Upper lobe of left lung (tissue), 6 donors: ENCODE results near the gene MZF1. TPM values are rescaled to one million over a fixed set of nuclear protein-coding genes. Genes with fewer than 3 reads are reported as not detected.

Experiments
- ATAC-seq, 2 donors: fragments of 200-7000 bp; cut with Tn5 transposase; one replicate each; pipeline ENCODE4 v1.9.1; 2022; ENCODE audit warnings: mild to moderate bottlenecking in 2 of 2, moderate library complexity in 2 of 2; ENCODE audit not compliant: low FRiP score in 2 of 2
- DNase-seq, 2 donors: peaks; one replicate each; pipeline ENCODE4 v3.0.0-alpha.2; 2019 to 2020
- H3K27ac ChIP-seq, 4 donors: fragments of 200-600 bp; sonication (generic); one replicate each; pipeline ENCODE4 v1.5.1; 2016 to 2019
- H3K27me3 ChIP-seq, 4 donors: fragments of 200-600 bp; sonication (generic); one replicate each; pipeline ENCODE4 v1.5.1; 2017 to 2019
- H3K36me3 ChIP-seq, 4 donors: fragments of 200-600 bp; sonication (generic); one replicate each; pipeline ENCODE4 v1.5.1; 2016 to 2019
- H3K4me1 ChIP-seq, 4 donors: fragments of 200-600 bp; sonication (generic); one replicate each; pipeline ENCODE4 v1.5.1; 2018 to 2019
- H3K4me3 ChIP-seq, 4 donors: fragments of 200-600 bp; sonication (generic); one replicate each; pipeline ENCODE4 v1.5.1; 2017 to 2019; ENCODE audit warnings: mild to moderate bottlenecking in 2 of 4, moderate library complexity in 1 of 4
- H3K9me3 ChIP-seq, 4 donors: fragments of 200-600 bp; sonication (generic); one replicate each; pipeline ENCODE4 v1.5.1; 2018 to 2019
- CTCF ChIP-seq, 6 experiments: fragments of 450-650 bp in 4 of 6; fragments of 200-600 bp in 2 of 6; sonication (generic) in 2 of 6; IDR thresholded peaks; one replicate each; pipeline ENCODE4 v1.5.1; 2016 to 2019; ENCODE audit warnings: antibody characterized with exemption in 6 of 6
- EP300 ChIP-seq, 4 donors: sonication (generic); formaldehyde crosslinking; IDR thresholded peaks; one replicate each; pipeline ENCODE4 v1.5.1; 2017; ENCODE audit warnings: antibody characterized with exemption in 4 of 4, control low read depth in 2 of 4
- POLR2A ChIP-seq, 4 donors: fragments of 450-650 bp; IDR thresholded peaks; one replicate each; pipeline ENCODE4 v1.5.1; 2016 to 2017; ENCODE audit warnings: antibody characterized with exemption in 4 of 4, mild to moderate bottlenecking in 2 of 4
- POLR2AphosphoS5 ChIP-seq, 2 donors: sonication (generic); formaldehyde crosslinking; IDR thresholded peaks; one replicate each; pipeline ENCODE4 v1.5.1; 2017; ENCODE audit warnings: antibody characterized with exemption in 2 of 2
- WGBS, 2 donors: methylation state at CpG; one replicate each; pipeline ENCODE4 v1.1.5; 2017 to 2018; 5-methylcytosine and 5-hydroxymethylcytosine counted together
- small RNA-seq, 4 donors: library from RNA; depleted of rRNA; stranded (forward); fragments of <200 nt; gene quantifications; one replicate each; pipeline ENCODE3, GENCODE V24; 2016
- total RNA-seq, 6 donors: library from RNA; depleted of rRNA in 4 of 6; stranded (reverse); fragments of >200 nt in 4 of 6; gene quantifications; one replicate each; pipeline versions ENCODE4 v1.1.0 to v1.2.1, GENCODE V29; 2016 to 2021
- donor health status: DM: no; HTN: no; CAD: no; lungs with moderate emphysema.
- donor health status: DM: no; HTN: yes; CAD: no; lungs with severe emphysema.

The MZF1 gene
- total RNA-seq, 6 donors from 2014 or later = 34.8 to 162 (median 45.5) TPM

GRCh38 chr19:58513694-58514563, 59.2 kb downstream of the MZF1 start:
- TF ChIP-seq CTCF (IDR thresholded peaks at IDR 0.05) (peak; percentile 82 to 99 (median 98)), POLR2A (IDR thresholded peaks at IDR 0.05) (peak in 1 of 4 donors; percentile 64), POLR2AphosphoS5 (IDR thresholded peaks at IDR 0.05) (peak in 1 of 2 donors; percentile 75), EP300 (IDR thresholded peaks at IDR 0.05) (no peak)
- H3K9me3 ChIP-seq = no peaks in the 10 kb centered on the region
- H3K4me1 ChIP-seq = peaks cover 31 to 55% (median 43%) of the 10 kb centered on the region in 4 donors
- peak; percentile 92 to 99 for DNase-seq
- WGBS, 2 donors = 21 to 23% methylated on average over 12 to 23 of the region's 66 CpGs
- H3K27ac ChIP-seq = peak overlapping the region; percentile 54 to 79 (median 69)
- H3K4me3 ChIP-seq = peak overlapping the region in 3 of 4 donors; percentile 41 to 52 (median 51)
- no peaks in the 10 kb centered on the region for H3K27me3 ChIP-seq
- H3K36me3 ChIP-seq = peaks cover 7 to 37% (median 16%) of the 10 kb centered on the region in 4 donors
- ATAC-seq = peak; percentile 92 to 95

- no peak for ATAC-seq
- Histone ChIP-seq H3K4me3 (peak overlapping the region in 2 of 4 donors; percentile 51 to 52), H3K27me3 (no peaks in the 10 kb centered on the region), H3K27ac (peak overlapping the region; percentile 54 to 79 (median 69)), H3K9me3 (no peaks in the 10 kb centered on the region), H3K4me1 (peaks cover 25 to 49% (median 37%) of the 10 kb centered on the region in 4 donors), H3K36me3 (peaks cover 7 to 38% (median 16%) of the 10 kb centered on the region in 4 donors)
- DNase-seq = no peak
- WGBS, 2 donors = 71 to 78% methylated on average over 5 to 10 of the region's 10 CpGs
- TF ChIP-seq EP300 (IDR thresholded peaks at IDR 0.05) (no peak), POLR2AphosphoS5 (IDR thresholded peaks at IDR 0.05) (no peak), CTCF (IDR thresholded peaks at IDR 0.05) (no peak), POLR2A (IDR thresholded peaks at IDR 0.05) (no peak)
Observed at GRCh38 chr19:58513213-58513693, 59.9 kb downstream of the MZF1 start.

Small RNA genes within 50 kb of the gene (small RNA-seq; reads per million reads assigned to genes)
- gene MIR6807 (0 to 0.06 (median 0) reads per million in 4 donors), gene RN7SL525P (0 reads per million in 4 donors)

Other genes starting within 250 kb of the MZF1 start
- gene ZSCAN22, start 246.3 kb downstream of the MZF1 start, total RNA-seq = 1 to 10 TPM; 1.8 to 6.3 (median 3.7) TPM
- gene A1BG, start 219.8 kb downstream of the MZF1 start, total RNA-seq = 10 to 100 TPM in 5 of 6 donors, 1 to 10 TPM in 1; 8.4 to 26.6 (median 16.4) TPM
- 10 to 100 TPM in 1 of 6 donors, 1 to 10 TPM in 5; 1.5 to 15.7 (median 4.0) TPM for gene ZNF497, start 210.6 kb downstream of the MZF1 start, total RNA-seq
- gene ZNF837, start 192.3 kb downstream of the MZF1 start, total RNA-seq = 1 to 10 TPM; 1.8 to 9.4 (median 3.7) TPM
- gene RPS5, start 186.1 kb downstream of the MZF1 start, total RNA-seq = 1,000 to 10,000 TPM in 1 of 6 donors, 100 to 1,000 TPM in 5; 291 to 1,408 (median 829) TPM
- gene RNF225, start 177.7 kb downstream of the MZF1 start, total RNA-seq = 1 to 10 TPM in 2 of 6 donors, under 1 TPM in 1, not detected in 3; 0.27 to 5.2 (median 2.0) TPM
- 10 to 100 TPM in 4 of 6 donors, 1 to 10 TPM in 2; 7.4 to 31.0 (median 13.1) TPM for gene ZNF584, start 164.7 kb downstream of the MZF1 start, total RNA-seq
- 10 to 100 TPM in 1 of 6 donors, 1 to 10 TPM in 5; 3.5 to 18.9 (median 5.0) TPM for gene ZNF132, start 133.2 kb downstream of the MZF1 start, total RNA-seq
- gene ZNF324B, start 121.7 kb downstream of the MZF1 start, total RNA-seq = 10 to 100 TPM in 3 of 6 donors, 1 to 10 TPM in 3; 6.9 to 18.9 (median 9.8) TPM
- gene ZNF324, start 106.3 kb downstream of the MZF1 start, total RNA-seq = 10 to 100 TPM; 10.8 to 39.8 (median 18.0) TPM
- 10 to 100 TPM; 10.1 to 30.4 (median 14.4) TPM for gene ZNF446, start 97.0 kb downstream of the MZF1 start, total RNA-seq
- gene SLC27A5, start 61.3 kb downstream of the MZF1 start, total RNA-seq = 10 to 100 TPM in 1 of 6 donors, 1 to 10 TPM in 5; 1.6 to 12.2 (median 6.9) TPM
- 10 to 100 TPM; 11.9 to 19.7 (median 15.0) TPM for gene ZBTB45, start 53.5 kb downstream of the MZF1 start, total RNA-seq
- gene TRIM28, start 29.3 kb downstream of the MZF1 start, total RNA-seq = 100 to 1,000 TPM; 197 to 283 (median 213) TPM
- 100 to 1,000 TPM in 5 of 6 donors, 10 to 100 TPM in 1; 75.4 to 162 (median 123) TPM for gene CHMP2A, start 18.2 kb downstream of the MZF1 start, total RNA-seq
- 10 to 100 TPM; 33.0 to 53.9 (median 41.6) TPM for gene UBE2M, start 14.7 kb downstream of the MZF1 start, total RNA-seq